Lower leg skin (tissue), 4 donors: ENCODE results near the gene CLRN3. TPM values are rescaled to one million over a fixed set of nuclear protein-coding genes. Genes with fewer than 3 reads are reported as not detected.

Experiments
- DNase-seq, 2 donors: peaks; one replicate each; pipeline ENCODE4 v3.0.0-alpha.2; 2019; ENCODE audit warnings: low spot score in 2 of 2
- H3K4me3 ChIP-seq: fragments of 200-600 bp; sonication (generic); 2 replicates; pipeline ENCODE4 v1.5.1; 2017; ENCODE audit warnings: mild to moderate bottlenecking, low read depth; ENCODE audit not compliant: poor library complexity, severe bottlenecking
- CTCF ChIP-seq, 3 donors: fragments of 450-650 bp; IDR thresholded peaks; one replicate each; pipeline ENCODE4 v1.5.1; 2016; ENCODE audit warnings: antibody characterized with exemption in 3 of 3, mild to moderate bottlenecking in 3 of 3, moderate library complexity in 2 of 3
- POLR2A ChIP-seq, 2 donors: fragments of 450-650 bp; IDR thresholded peaks; one replicate each; pipeline ENCODE4 v1.6.1; 2016 to 2017; ENCODE audit warnings: antibody characterized with exemption in 2 of 2, mild to moderate bottlenecking in 1 of 2, moderate library complexity in 1 of 2
- WGBS, 2 donors: methylation state at CpG; one replicate each; pipeline ENCODE4 v1.1.5; 2018; 5-methylcytosine and 5-hydroxymethylcytosine counted together
- intact Hi-C: fragments of 100-400 bp; cut with DNase I; formaldehyde crosslinking; loops from one replicate; pipeline ENCODE4 v1.15.0; 2023; ENCODE audit warnings: low total_unique reads
- total RNA-seq, 4 donors: library from RNA; depleted of rRNA; stranded (reverse); fragments of >200 nt; gene quantifications; one replicate each; pipeline ENCODE4 v1.1.0, GENCODE V29; 2016

CLRN3 gene
- total RNA-seq, 4 donors from 2014 or later: not detected

- TF ChIP-seq POLR2A (IDR thresholded peaks at IDR 0.05): no peak
- WGBS, 2 donors: 39 to 42% methylated on average over 4 of the region's 4 CpGs
- no peak overlapping the region for H3K4me3 ChIP-seq
- intact Hi-C loops: no loop called here
- peak in 1 of 2 donors; percentile 73 for DNase-seq
Measured at GRCh38 chr10:127889605-127890195, 3.0 kb downstream of the CLRN3 start.

- TF ChIP-seq POLR2A (IDR thresholded peaks at IDR 0.05) (no peak), CTCF (IDR thresholded peaks at IDR 0.05) (no peak)
- peak in 1 of 2 donors; percentile 62 for DNase-seq
- 76 to 82% methylated on average over 13 of the region's 13 CpGs for WGBS, 2 donors
- no peak overlapping the region for H3K4me3 ChIP-seq
- intact Hi-C loops: no loop called here
Measured at GRCh38 chr10:127888521-127889312, 4.0 kb downstream of the CLRN3 start.

DNA sequence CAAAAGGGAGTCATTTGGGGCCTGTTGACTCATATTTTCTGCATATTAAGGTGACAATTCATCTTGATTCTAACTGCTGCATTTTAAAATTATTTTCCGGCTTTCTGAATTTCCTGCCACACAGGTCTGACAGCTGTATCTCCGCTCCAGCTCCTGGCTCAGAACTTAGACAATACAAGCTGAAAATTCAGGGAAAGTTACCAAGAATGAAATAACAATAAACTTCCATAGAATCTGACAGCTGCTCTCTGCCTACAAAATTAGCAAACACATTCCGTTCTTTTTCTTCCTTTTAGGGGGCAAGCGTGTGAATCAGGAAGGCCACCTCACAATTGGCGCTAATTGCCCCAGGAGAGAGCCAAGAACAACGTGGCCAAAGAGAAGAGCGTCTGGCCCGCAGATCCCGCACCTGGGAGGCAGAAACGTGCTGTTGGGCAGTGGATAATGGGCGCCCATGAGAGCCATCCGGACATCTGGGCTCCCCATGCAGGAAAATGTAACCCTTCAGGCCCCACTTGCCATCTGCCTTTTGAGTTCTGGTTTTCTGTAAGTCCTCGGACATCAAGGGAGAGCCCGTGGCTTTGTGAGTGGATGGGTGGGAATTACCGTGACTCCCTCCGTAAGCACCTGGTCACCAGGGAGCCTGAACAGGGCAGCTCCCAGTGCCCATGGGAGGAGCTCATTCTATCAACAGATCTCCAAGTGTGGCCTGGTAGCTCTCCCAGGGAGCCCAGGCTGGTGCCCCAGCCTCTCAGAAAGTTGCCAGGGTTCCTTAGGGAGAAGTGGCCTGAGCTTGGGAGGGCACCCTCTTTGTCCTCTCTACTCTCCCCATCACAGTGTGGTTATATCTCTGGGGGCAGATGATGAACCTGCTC, 5.0 kb downstream of the CLRN3 start:
- WGBS, 2 donors: 49% methylated on average over 16 of the region's 16 CpGs
- no peak overlapping the region for H3K4me3 ChIP-seq
- peak in 1 of 2 donors; percentile 76 for DNase-seq
- intact Hi-C loops: no loop called here
- no peak for TF ChIP-seq POLR2A (IDR thresholded peaks at IDR 0.05)
- TF ChIP-seq CTCF (IDR thresholded peaks at IDR 0.05): no peak

- no peak for TF ChIP-seq CTCF (IDR thresholded peaks at IDR 0.05)
- TF ChIP-seq POLR2A (IDR thresholded peaks at IDR 0.05): no peak
- DNase-seq: peak in 1 of 2 donors; percentile 64
- intact Hi-C loops: no loop called here
- no peak overlapping the region for H3K4me3 ChIP-seq
- WGBS, 2 donors: 83 to 87% methylated on average over 12 of the region's 12 CpGs
Measured at GRCh38 chr10:127886371-127887051, 6.2 kb downstream of the CLRN3 start.

DNA sequence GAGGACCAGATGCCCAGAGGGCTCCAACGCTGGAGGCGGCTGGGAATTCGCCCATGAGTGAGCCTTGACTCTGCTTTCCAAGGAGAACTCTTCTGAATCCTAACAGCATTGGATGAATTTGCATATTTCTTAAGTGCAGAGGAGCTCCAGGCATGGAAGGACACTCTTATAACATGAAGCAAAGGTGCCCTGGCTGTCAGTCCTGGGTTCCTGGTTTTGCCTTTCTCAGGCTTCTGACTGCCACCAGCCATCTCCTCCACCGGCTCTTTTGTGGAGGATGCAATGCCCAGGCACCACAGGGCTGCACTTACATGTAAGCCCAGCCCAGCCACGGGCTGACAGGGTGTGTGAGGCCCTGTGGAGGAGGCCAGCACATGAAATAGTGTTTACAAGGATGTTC, 8.2 kb downstream of the CLRN3 start:
- 87 to 88% methylated on average over 5 of the region's 5 CpGs for WGBS, 2 donors

More for the DNA sequence above, 8.2 kb downstream of the CLRN3 start:
- intact Hi-C loops: no loop called here
- no peak for TF ChIP-seq POLR2A (IDR thresholded peaks at IDR 0.05)
- TF ChIP-seq CTCF (IDR thresholded peaks at IDR 0.05): no peak
- peak in 1 of 2 donors; percentile 62 for DNase-seq
- no peak overlapping the region for H3K4me3 ChIP-seq
